DMS114 treated with DMSO at 0.1 percent for 48 hours (cell line): ENCODE measurements around the gene KIF18A.
"Not testable (repeated sequence)": the region's sequence is repeated elsewhere in the genome, so short reads cannot be mapped to it uniquely, and the experiment has no call there.

ENCODE experiments used
- DNase-seq: peaks from one replicate; lab custom pipeline; 2025; ENCODE audit not compliant: unreplicated experiment; lab: John Stamatoyannopoulos, UW

KIF18A gene

GRCh38 chr11:28107191-28107749 is 686 bp downstream of the KIF18A start:
- DNase-seq: no peak

GRCh38 chr11:28106353-28107043 is 1.5 kb downstream of the KIF18A start:
- DNase-seq: no peak

- no peak for DNase-seq
Measured at GRCh38 chr11:28105869-28106268, 2.1 kb downstream of the KIF18A start.

- DNase-seq: no peak
Measured at GRCh38 chr11:28104984-28105383, 3.0 kb downstream of the KIF18A start.

- DNase-seq: no peak
Measured at GRCh38 chr11:28104425-28104824, 3.5 kb downstream of the KIF18A start.

- not testable (repeated sequence) for DNase-seq
Measured at GRCh38 chr11:28102300-28102699, 5.7 kb downstream of the KIF18A start.

GRCh38 chr11:28100665-28101064 is 7.3 kb downstream of the KIF18A start:
- DNase-seq: no peak

- DNase-seq: no peak
Measured at GRCh38 chr11:28099715-28100114, 8.2 kb downstream of the KIF18A start.

GRCh38 chr11:28098257-28098656 is 9.7 kb downstream of the KIF18A start:
- DNase-seq: no peak

- no peak for DNase-seq
Measured at GRCh38 chr11:28092786-28093185, 15.2 kb downstream of the KIF18A start.

GRCh38 chr11:28090052-28090749 is 17.8 kb downstream of the KIF18A start:
- no peak for DNase-seq

- no peak for DNase-seq
Measured at GRCh38 chr11:28089378-28089777, 18.6 kb downstream of the KIF18A start.

GRCh38 chr11:28087693-28088092 is 20.3 kb downstream of the KIF18A start:
- DNase-seq: not testable (repeated sequence)

- DNase-seq: not testable (repeated sequence)
Measured at GRCh38 chr11:28087192-28087591, 20.8 kb downstream of the KIF18A start.

- DNase-seq: no peak
Measured at GRCh38 chr11:28086569-28086968, 21.4 kb downstream of the KIF18A start.

- no peak for DNase-seq
Measured at GRCh38 chr11:28083118-28083517, 24.8 kb downstream of the KIF18A start.

- no peak for DNase-seq
Measured at GRCh38 chr11:28077521-28077920, 30.4 kb downstream of the KIF18A start.

- no peak for DNase-seq
Measured at GRCh38 chr11:28072321-28072720, 35.6 kb downstream of the KIF18A start.

- no peak for DNase-seq
Measured at GRCh38 chr11:28071305-28071704, 36.7 kb downstream of the KIF18A start.

- DNase-seq: no peak
Measured at GRCh38 chr11:28058333-28058732, 49.6 kb downstream of the KIF18A start.

GRCh38 chr11:28054821-28055220 is 53.1 kb downstream of the KIF18A start:
- no peak for DNase-seq
